ENCODE measurements around the gene CD82. TPM values are rescaled to one million over a fixed set of nuclear protein-coding genes. Genes with fewer than 3 reads are reported as not detected.
"Not testable (repeated sequence)": the region's sequence is repeated elsewhere in the genome, so short reads cannot be mapped to it uniquely, and the experiment has no call there.

The CD82 gene
- total RNA-seq, 1 donor: 23.2 TPM

DNA sequence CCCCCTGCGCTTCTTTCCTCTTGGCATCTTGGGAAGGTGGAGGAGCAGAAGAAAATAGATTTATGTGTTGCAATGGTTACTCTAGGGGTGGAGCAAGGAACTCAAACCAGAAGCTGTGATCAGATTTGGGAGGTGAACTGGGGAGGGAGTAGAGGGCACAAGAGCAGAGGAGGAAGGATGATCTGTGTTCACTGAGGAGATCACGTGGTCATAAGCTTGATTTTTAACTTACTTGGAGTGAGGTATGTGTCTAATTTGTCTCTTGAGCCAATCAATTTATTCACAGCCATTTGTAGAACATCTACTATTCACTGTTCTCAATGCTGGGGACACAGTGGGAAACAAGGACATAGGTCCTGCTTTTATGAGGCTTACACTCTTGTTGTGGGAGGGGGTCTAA lies 24.8 kb upstream of the CD82 start:
- H2AFZ ChIP-seq (ENCODE audit: low read length): no peak overlapping the region
- H3K27me3 ChIP-seq (ENCODE audit: insufficient read depth, low read length): peaks cover 11% of the 10 kb centered on the region
- no peaks in the 10 kb centered on the region for H3K9me3 ChIP-seq (ENCODE audit: low read depth, low read length)
- DNase-seq (ENCODE audit: insufficient read length, low spot score, missing footprints): peak; percentile 9
- H3K79me2 ChIP-seq (ENCODE audit: insufficient read depth, low read length): no peaks in the 10 kb centered on the region
- H3K4me2 ChIP-seq (ENCODE audit: insufficient read depth, low read length): no peak overlapping the region
- no peaks in the 10 kb centered on the region for H3K36me3 ChIP-seq (ENCODE audit: insufficient read depth, low read length)
- H3K4me3 ChIP-seq (ENCODE audit: insufficient read depth, low read length): no peak overlapping the region
- no peaks in the 10 kb centered on the region for H3K4me1 ChIP-seq (ENCODE audit: insufficient read depth, low read length)
- no peak overlapping the region for H3K27ac ChIP-seq (ENCODE audit: low read depth, low read length)
- H4K20me1 ChIP-seq (ENCODE audit: insufficient read depth, low read length): no peaks in the 10 kb centered on the region
- TF ChIP-seq, protein P1, sequence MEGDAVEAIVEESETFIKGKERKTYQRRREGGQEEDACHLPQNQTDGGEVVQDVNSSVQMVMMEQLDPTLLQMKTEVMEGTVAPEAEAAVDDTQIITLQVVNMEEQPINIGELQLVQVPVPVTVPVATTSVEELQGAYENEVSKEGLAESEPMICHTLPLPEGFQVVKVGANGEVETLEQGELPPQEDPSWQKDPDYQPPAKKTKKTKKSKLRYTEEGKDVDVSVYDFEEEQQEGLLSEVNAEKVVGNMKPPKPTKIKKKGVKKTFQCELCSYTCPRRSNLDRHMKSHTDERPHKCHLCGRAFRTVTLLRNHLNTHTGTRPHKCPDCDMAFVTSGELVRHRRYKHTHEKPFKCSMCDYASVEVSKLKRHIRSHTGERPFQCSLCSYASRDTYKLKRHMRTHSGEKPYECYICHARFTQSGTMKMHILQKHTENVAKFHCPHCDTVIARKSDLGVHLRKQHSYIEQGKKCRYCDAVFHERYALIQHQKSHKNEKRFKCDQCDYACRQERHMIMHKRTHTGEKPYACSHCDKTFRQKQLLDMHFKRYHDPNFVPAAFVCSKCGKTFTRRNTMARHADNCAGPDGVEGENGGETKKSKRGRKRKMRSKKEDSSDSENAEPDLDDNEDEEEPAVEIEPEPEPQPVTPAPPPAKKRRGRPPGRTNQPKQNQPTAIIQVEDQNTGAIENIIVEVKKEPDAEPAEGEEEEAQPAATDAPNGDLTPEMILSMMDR (IDR thresholded peaks at IDR 0.05; ENCODE audit: extremely low read depth, low read depth, low read length): no peak

GRCh38 chr11:44542372-44542771 lies 23.1 kb upstream of the CD82 start:
- peaks cover 9% of the 10 kb centered on the region for H3K27me3 ChIP-seq (ENCODE audit: insufficient read depth, low read length)
- no peaks in the 10 kb centered on the region for H3K4me1 ChIP-seq (ENCODE audit: insufficient read depth, low read length)
- no peak overlapping the region for H2AFZ ChIP-seq (ENCODE audit: low read length)
- no peak for DNase-seq (ENCODE audit: insufficient read length, low spot score, missing footprints)
- no peaks in the 10 kb centered on the region for H3K36me3 ChIP-seq (ENCODE audit: insufficient read depth, low read length)
- H3K4me2 ChIP-seq (ENCODE audit: insufficient read depth, low read length): no peak overlapping the region
- H4K20me1 ChIP-seq (ENCODE audit: insufficient read depth, low read length): no peaks in the 10 kb centered on the region
- H3K27ac ChIP-seq (ENCODE audit: low read depth, low read length): no peak overlapping the region
- H3K4me3 ChIP-seq (ENCODE audit: insufficient read depth, low read length): no peak overlapping the region
- H3K79me2 ChIP-seq (ENCODE audit: insufficient read depth, low read length): no peaks in the 10 kb centered on the region
- no peaks in the 10 kb centered on the region for H3K9me3 ChIP-seq (ENCODE audit: low read depth, low read length)
- TF ChIP-seq, protein P1 (IDR thresholded peaks at IDR 0.05; ENCODE audit: extremely low read depth, low read depth, low read length): no peak

GRCh38 chr11:44546984-44547383 lies 18.5 kb upstream of the CD82 start:
- H3K4me1 ChIP-seq (ENCODE audit: insufficient read depth, low read length); H3K9me3 ChIP-seq (ENCODE audit: low read depth, low read length); H3K4me3 ChIP-seq (ENCODE audit: insufficient read depth, low read length); DNase-seq (ENCODE audit: insufficient read length, low spot score, missing footprints); H3K79me2 ChIP-seq (ENCODE audit: insufficient read depth, low read length); H4K20me1 ChIP-seq (ENCODE audit: insufficient read depth, low read length); H3K27ac ChIP-seq (ENCODE audit: low read depth, low read length); H3K27me3 ChIP-seq (ENCODE audit: insufficient read depth, low read length); H3K4me2 ChIP-seq (ENCODE audit: insufficient read depth, low read length); H2AFZ ChIP-seq (ENCODE audit: low read length); H3K36me3 ChIP-seq (ENCODE audit: insufficient read depth, low read length): not testable (repeated sequence)

- H3K27ac ChIP-seq (ENCODE audit: low read depth, low read length); H3K9me3 ChIP-seq (ENCODE audit: low read depth, low read length); H3K4me1 ChIP-seq (ENCODE audit: insufficient read depth, low read length); H3K4me2 ChIP-seq (ENCODE audit: insufficient read depth, low read length); H3K79me2 ChIP-seq (ENCODE audit: insufficient read depth, low read length); H3K36me3 ChIP-seq (ENCODE audit: insufficient read depth, low read length); DNase-seq (ENCODE audit: insufficient read length, low spot score, missing footprints); H3K27me3 ChIP-seq (ENCODE audit: insufficient read depth, low read length); H3K4me3 ChIP-seq (ENCODE audit: insufficient read depth, low read length); H2AFZ ChIP-seq (ENCODE audit: low read length); H4K20me1 ChIP-seq (ENCODE audit: insufficient read depth, low read length): not testable (repeated sequence)
These were observed 17.9 kb upstream of the CD82 start for GRCh38 chr11:44547534-44547933.

- no peak overlapping the region for H3K27ac ChIP-seq (ENCODE audit: low read depth, low read length)
- H4K20me1 ChIP-seq (ENCODE audit: insufficient read depth, low read length): no peaks in the 10 kb centered on the region
- H3K79me2 ChIP-seq (ENCODE audit: insufficient read depth, low read length): no peaks in the 10 kb centered on the region
- no peaks in the 10 kb centered on the region for H3K4me1 ChIP-seq (ENCODE audit: insufficient read depth, low read length)
- TF ChIP-seq, protein P1 (IDR thresholded peaks at IDR 0.05; ENCODE audit: extremely low read depth, low read depth, low read length): no peak
- peaks cover 3% of the 10 kb centered on the region for H3K9me3 ChIP-seq (ENCODE audit: low read depth, low read length)
- H3K27me3 ChIP-seq (ENCODE audit: insufficient read depth, low read length): peaks cover 11% of the 10 kb centered on the region
- H3K36me3 ChIP-seq (ENCODE audit: insufficient read depth, low read length): no peaks in the 10 kb centered on the region
- no peak overlapping the region for H3K4me3 ChIP-seq (ENCODE audit: insufficient read depth, low read length)
- no peak overlapping the region for H3K4me2 ChIP-seq (ENCODE audit: insufficient read depth, low read length)
- no peak for DNase-seq (ENCODE audit: insufficient read length, low spot score, missing footprints)
- no peak overlapping the region for H2AFZ ChIP-seq (ENCODE audit: low read length)
These were observed 17.3 kb upstream of the CD82 start for GRCh38 chr11:44548032-44548695.

- not testable (repeated sequence) for H3K27ac ChIP-seq (ENCODE audit: low read depth, low read length); H3K4me1 ChIP-seq (ENCODE audit: insufficient read depth, low read length); H3K36me3 ChIP-seq (ENCODE audit: insufficient read depth, low read length); H3K4me3 ChIP-seq (ENCODE audit: insufficient read depth, low read length); H2AFZ ChIP-seq (ENCODE audit: low read length); H4K20me1 ChIP-seq (ENCODE audit: insufficient read depth, low read length); H3K79me2 ChIP-seq (ENCODE audit: insufficient read depth, low read length); DNase-seq (ENCODE audit: insufficient read length, low spot score, missing footprints); H3K4me2 ChIP-seq (ENCODE audit: insufficient read depth, low read length); H3K9me3 ChIP-seq (ENCODE audit: low read depth, low read length)
- H3K27me3 ChIP-seq (ENCODE audit: insufficient read depth, low read length): peaks cover 12% of the 10 kb centered on the region
These were observed 16.3 kb upstream of the CD82 start for GRCh38 chr11:44548961-44549749.
